Activated T-helper 2 cell treated with anti-CD3 and anti-CD28 coated beads, Interferon-gamma antibody, Interleukin-2, Interleukin-4, amounts not matched to agents 10 μg/mL and 5 μg/mL and 100 μg/mL, durations not matched to agents 14 hours and 24 hours and 36 hours (primary cell): ENCODE measurements around the gene NPIPB6. TPM values are rescaled to one million over a fixed set of nuclear protein-coding genes. Genes with fewer than 3 reads are reported as not detected.
"Not testable (repeated sequence)": the region's sequence is repeated elsewhere in the genome, so short reads cannot be mapped to it uniquely, and the experiment has no call there.

Source experiments
- DNase-seq: peaks from one replicate; pipeline ENCODE4 v3.0.0; 2021; ENCODE audit warnings: low spot score
- H3K27ac Mint-ChIP-seq: one replicate; pipeline ENCODE4 v1.8.0; 2021; ENCODE audit warnings: mixed read lengths
- H3K27me3 Mint-ChIP-seq: one replicate; pipeline ENCODE4 v1.8.0; 2021; ENCODE audit warnings: low read depth, mixed read lengths
- H3K36me3 Mint-ChIP-seq: one replicate; pipeline ENCODE4 v1.8.0; 2021; ENCODE audit warnings: low read depth, mixed read lengths
- H3K4me1 Mint-ChIP-seq: one replicate; pipeline ENCODE4 v1.8.0; 2021; ENCODE audit warnings: low read depth, mixed read lengths
- H3K4me3 Mint-ChIP-seq: one replicate; pipeline ENCODE4 v1.8.0; 2021; ENCODE audit warnings: low read depth, mild to moderate bottlenecking, moderate library complexity, mixed read lengths
- H3K9me3 Mint-ChIP-seq: one replicate; pipeline ENCODE4 v1.8.0; 2021; ENCODE audit warnings: mixed read lengths
- intact Hi-C: fragments of 100-400 bp; cut with micrococcal nuclease; formaldehyde crosslinking; loops from one replicate; pipeline ENCODE4 v1.15.1; 2023
- total RNA-seq: library from RNA; stranded (reverse); gene quantifications from 2 replicates; pipeline ENCODE4 v1.2.3, GENCODE V29; 2022

The NPIPB6 gene
- 2.6 and 2.7 TPM in 2 replicates for total RNA-seq

DNA sequence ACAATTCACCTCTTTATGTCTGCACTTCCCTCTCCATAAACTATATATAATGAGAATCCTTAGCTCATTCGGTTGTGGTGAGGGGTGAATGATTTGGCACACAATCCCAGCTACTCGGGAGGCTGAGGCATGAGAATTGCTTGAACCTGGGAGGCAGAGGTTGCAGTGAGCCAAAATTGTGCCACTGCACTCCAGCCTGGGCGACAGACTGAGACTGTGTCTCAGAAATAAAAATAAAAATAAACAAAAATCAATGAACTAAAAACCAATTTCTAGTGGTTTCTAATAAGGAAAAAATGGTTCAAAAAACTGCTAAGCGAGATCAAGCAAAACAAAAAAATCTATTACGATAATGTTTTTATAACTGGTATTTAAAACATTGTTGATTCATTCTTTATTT, at the start of gene NPIPB6:
NPIPB6 (minus strand) TSS at position 101 of the 400 bp plus-strand sequence. CDS start 686 bp downstream, outside the sequence.
- H3K4me3 Mint-ChIP-seq, H3K36me3 Mint-ChIP-seq, H3K4me1 Mint-ChIP-seq, H3K27me3 Mint-ChIP-seq, DNase-seq, H3K9me3 Mint-ChIP-seq, H3K27ac Mint-ChIP-seq, intact Hi-C loops: not testable (repeated sequence)

DNA sequence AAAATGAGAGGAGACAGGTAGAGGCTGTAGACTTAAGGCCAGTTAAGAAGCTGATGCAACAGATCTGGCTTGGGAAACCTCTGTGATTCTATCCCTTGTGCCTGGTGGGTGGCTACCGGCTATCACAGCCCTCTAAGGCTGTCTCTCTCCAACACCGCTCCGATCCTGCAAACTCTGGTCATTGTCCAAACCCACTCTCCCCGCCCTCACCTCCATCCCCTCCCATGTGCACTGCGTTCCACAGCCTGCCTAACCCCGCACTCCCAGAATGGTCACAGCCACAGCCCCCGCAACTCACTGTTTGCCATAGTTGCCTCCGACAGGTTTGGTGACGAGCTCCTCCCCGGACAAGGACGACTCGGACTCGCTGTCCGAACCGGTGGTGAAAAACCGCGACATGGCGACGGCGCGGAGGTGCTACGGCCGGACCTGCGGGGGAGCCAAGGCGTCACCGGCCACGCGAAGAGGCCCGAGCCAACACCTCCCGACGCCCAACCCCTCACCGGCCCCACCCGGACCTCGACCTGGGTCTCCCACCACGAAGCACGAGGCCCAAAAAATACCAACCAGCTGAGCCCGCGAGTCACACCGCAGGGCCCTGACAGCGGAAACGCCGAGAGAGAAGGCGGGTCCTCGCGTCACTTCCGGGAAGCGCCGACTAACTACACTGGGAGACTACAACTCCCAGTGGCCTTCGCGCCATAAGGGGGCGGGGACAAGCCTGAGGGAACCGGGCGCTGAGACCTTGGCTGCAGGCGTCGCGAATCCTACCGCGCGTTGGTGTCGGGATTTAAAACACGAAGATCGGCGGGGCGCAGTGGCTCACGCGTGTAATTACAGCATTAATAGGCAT, 40.1 kb upstream of the NPIPB6 start, which contains the start of gene EIF3CL:
EIF3CL (minus strand) TSS at position 622 of the 853 bp plus-strand sequence; CDS start at position 399, 223 bp downstream.
- H3K36me3 Mint-ChIP-seq, H3K4me1 Mint-ChIP-seq, H3K27ac Mint-ChIP-seq, intact Hi-C loops, DNase-seq, H3K9me3 Mint-ChIP-seq, H3K27me3 Mint-ChIP-seq: not testable (repeated sequence)
- peak within 1 kb of the TSS; percentile 72 for H3K4me3 Mint-ChIP-seq

DNA sequence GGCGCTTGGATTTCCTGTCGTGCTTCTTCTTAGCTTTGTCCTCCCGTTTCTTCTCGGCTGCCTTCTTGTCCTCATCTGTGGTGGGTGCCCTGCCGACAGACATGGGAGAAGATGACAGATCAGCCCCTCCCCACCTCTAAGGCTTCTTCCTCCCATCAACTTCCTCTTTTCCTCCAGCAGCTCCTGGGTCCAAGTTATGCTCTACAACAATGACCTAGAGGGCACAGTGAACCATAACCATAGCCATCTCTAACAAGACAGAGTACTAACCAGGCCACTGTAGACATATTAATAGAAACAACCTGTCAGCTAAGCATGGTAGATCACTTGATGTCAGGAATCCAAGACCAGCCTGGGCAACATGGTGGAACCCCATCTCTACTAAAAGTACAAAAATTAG, 28.7 kb upstream of the NPIPB6 start:
- H3K27me3 Mint-ChIP-seq, H3K27ac Mint-ChIP-seq, H3K36me3 Mint-ChIP-seq, DNase-seq, H3K9me3 Mint-ChIP-seq, H3K4me3 Mint-ChIP-seq, H3K4me1 Mint-ChIP-seq, intact Hi-C loops: not testable (repeated sequence)

DNA sequence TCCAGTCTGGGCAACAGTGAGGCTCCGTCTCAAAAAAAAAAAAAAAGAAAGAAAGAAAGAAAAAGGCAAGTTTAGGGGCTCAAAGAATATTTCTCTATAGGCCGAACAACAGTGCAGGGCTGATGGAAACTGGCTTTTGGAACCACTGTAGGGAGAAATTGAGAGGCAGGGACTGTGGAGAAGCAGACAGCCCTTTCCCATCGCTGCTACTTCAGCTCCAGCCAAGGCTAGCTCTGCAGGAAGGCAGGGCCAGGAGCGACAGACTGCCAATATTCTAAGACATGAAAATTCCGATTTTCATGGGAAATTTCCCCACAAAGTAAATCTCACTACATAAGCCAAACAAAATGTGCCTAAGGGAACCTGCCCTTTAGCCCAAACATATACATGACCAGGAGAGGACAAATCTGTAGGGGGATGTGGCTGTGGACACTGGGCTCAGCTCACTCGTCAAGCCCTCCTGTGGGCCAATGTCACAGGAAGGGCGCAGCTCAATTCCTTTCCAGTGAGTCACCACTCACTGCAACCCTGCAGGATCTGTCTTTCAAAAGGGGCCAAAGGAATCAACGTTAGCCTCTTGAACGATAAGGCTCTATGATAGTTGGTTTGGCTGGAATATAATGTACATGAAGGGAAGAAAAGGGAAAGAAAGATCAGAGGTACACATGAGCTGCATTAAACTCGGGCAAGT, 19.0 kb upstream of the NPIPB6 start:
- intact Hi-C loops, H3K4me1 Mint-ChIP-seq, H3K36me3 Mint-ChIP-seq, H3K9me3 Mint-ChIP-seq, H3K27me3 Mint-ChIP-seq, H3K27ac Mint-ChIP-seq, H3K4me3 Mint-ChIP-seq, DNase-seq: not testable (repeated sequence)

DNA sequence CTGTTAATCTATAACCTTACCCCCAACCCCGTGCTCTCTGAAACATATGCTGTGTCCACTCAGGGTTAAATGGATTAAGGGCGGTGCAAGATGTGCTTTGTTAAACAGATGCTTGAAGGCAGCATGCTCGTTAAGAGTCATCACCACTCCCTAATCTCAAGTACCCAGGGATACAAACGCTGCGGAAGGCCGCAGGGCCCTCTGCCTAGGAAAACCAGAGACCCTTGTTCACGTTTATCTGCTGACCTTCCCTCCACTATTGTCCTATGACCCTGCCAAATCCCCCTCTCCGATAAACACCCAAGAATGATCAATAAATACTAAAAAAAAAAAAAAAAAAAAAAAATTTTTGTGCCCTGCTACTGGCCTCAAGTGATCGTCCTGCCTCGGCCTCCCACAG, 14.5 kb upstream of the NPIPB6 start:
- H3K27me3 Mint-ChIP-seq, H3K4me3 Mint-ChIP-seq, DNase-seq, H3K36me3 Mint-ChIP-seq, intact Hi-C loops, H3K27ac Mint-ChIP-seq, H3K9me3 Mint-ChIP-seq, H3K4me1 Mint-ChIP-seq: not testable (repeated sequence)

DNA sequence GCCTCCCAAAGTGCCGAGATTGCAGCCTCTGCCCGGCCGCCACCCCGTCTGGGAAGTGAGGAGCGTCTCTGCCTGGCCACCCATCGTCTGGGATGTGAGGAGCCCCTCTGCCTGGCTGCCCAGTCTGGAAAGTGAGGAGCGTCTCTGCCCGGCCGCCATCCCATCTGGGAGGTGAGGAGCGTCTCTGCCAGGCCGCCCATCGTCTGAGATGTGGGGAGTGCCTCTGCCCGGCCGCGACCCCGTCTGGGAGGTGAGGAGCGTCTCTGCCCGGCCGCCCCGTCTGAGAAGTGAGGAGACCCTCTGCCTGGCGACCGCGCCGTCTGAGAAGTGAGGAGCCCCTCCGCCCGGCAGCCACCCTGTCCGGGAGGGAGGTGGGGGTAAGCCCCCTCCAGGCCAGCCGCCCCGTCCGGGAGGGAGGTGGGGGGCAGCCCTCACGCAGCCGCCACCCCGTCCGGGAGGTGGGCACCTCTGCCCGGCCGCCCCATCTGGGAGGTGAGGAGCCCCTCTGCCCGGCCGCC, 13.9 kb upstream of the NPIPB6 start:
- H3K27me3 Mint-ChIP-seq, H3K4me3 Mint-ChIP-seq, H3K4me1 Mint-ChIP-seq, intact Hi-C loops, H3K36me3 Mint-ChIP-seq, H3K27ac Mint-ChIP-seq, DNase-seq, H3K9me3 Mint-ChIP-seq: not testable (repeated sequence)

DNA sequence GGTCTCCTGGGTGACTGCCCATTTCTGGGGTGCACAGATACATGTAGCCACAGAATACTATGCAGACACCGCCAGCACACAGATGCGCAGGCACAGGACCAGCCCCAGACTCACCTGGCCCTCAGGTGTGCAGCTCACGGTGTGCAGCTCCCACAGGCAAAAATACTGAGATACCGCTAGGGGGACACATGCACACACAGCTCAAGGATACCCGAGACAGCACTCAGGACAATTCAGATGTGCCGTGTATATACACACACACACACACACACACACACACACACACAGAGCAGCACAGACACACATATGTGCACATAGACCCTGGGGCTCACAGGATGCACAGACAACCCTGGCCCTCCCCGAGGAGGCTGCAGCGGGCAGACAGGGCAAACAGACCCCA, 11.8 kb upstream of the NPIPB6 start:
- intact Hi-C loops, H3K27ac Mint-ChIP-seq, H3K9me3 Mint-ChIP-seq, H3K36me3 Mint-ChIP-seq, H3K4me3 Mint-ChIP-seq, H3K27me3 Mint-ChIP-seq, H3K4me1 Mint-ChIP-seq, DNase-seq: not testable (repeated sequence)

DNA sequence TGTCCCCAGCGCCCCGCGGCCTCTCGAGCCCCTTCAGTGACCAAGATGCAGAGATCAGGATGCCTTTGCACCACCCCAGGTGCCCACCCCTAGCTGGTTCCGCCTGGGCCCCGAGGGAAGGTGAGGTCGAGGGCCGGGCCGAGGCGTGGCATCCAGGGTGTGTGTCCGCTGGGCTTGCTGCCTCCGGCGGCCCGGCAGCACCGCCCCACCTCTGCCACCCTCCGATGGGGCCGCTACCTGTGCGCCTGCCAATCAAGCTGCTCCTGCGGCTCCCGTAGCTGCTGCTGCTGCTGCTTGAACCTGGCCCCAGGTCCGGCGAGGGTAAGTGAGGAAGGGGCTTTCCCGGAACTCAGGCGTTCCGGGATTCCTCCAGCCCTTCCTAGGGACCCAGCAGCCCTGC, 11.0 kb upstream of the NPIPB6 start:
- H3K27me3 Mint-ChIP-seq, H3K27ac Mint-ChIP-seq, intact Hi-C loops, H3K4me1 Mint-ChIP-seq, H3K36me3 Mint-ChIP-seq, H3K4me3 Mint-ChIP-seq, DNase-seq, H3K9me3 Mint-ChIP-seq: not testable (repeated sequence)

DNA sequence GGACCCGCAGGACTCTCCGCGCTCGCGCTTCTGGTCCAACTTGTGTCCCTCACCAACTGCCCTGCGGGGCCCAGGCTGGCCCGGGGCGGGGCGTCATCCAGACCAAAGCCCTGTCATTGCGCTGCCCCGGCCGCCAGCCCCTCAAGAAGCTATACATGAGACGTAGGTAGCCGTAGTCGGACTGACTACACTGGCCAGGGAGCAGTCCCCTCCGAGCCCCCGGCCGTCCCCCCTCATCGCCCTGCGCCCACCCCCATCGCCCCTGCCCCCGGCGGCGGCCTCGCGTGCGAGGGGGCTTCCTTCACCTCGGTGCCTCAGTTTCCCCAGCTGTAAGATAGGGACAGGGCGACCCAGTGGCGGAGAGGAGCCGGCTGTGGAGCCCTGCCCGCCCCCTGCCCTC, 4.6 kb upstream of the NPIPB6 start:
- intact Hi-C loops, H3K27ac Mint-ChIP-seq, H3K9me3 Mint-ChIP-seq, H3K27me3 Mint-ChIP-seq, H3K4me1 Mint-ChIP-seq, H3K4me3 Mint-ChIP-seq, DNase-seq, H3K36me3 Mint-ChIP-seq: not testable (repeated sequence)

DNA sequence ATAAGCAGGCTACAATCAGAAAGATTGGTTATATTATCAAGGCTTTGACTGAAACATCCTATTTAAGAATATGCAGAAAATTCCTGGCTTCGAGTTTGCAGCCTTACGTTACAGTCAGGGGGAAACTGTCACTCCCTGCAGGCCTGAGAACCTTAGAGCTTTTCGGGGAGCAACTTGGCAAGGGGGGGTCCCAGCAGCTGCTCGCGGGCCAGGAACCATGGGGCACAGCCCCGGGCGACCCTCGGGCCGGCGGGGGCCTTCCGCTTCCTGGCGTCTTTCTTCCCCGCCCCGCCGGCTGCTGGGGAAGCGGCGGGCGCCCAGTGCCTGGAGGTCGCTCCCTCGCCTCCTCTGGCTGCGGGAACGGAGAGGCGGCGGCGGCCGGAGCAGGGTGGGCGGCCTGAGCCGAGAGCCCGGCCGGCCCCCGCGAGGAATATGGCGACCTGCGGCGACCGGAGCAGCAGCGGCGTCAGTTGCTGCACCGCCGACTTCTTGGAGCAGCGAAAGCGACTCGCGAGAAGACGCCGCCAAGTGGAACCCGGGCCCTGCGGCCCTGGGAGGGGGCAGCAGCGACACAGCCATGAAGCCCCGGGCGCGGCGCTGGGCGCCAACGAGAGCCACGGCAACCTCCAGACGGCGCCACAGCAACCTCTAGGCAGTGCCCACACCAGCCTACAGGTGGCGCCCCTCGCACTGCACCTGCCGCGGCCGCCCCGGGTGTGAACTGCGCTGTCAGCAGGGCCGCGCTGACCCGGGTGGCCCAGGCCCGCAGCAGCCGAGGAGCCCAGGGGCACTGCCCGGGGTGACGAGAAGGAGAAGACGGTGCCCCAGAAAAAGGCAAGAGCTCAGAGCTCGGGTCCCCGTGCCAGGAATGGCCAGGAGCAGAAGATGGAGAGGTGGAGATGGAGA, 1.2 kb upstream of the NPIPB6 start:
- H3K4me1 Mint-ChIP-seq, H3K9me3 Mint-ChIP-seq, DNase-seq, H3K27me3 Mint-ChIP-seq, H3K36me3 Mint-ChIP-seq, H3K27ac Mint-ChIP-seq, intact Hi-C loops, H3K4me3 Mint-ChIP-seq: not testable (repeated sequence)

DNA sequence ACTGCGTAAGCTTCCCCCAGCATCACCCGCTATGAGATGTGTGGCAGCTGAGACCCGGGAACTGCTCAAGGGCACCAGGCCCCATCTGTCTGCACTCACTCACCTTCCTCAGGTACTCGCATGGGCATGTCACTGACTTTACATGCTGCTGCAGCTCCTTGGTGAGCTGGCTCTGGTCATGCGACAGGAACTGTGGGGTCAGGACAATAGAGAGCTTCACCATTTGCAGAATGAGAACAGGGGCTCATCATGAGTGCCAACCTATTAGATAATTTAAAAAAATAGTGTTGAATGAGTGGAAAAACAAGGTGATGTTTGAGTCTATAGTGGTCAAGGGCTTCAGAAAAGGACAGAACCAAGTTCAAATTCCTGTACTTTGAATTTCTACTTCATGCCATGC, 708 bp downstream of the NPIPB6 start:
- H3K27me3 Mint-ChIP-seq, H3K4me1 Mint-ChIP-seq, DNase-seq, H3K36me3 Mint-ChIP-seq, H3K4me3 Mint-ChIP-seq, H3K27ac Mint-ChIP-seq, intact Hi-C loops, H3K9me3 Mint-ChIP-seq: not testable (repeated sequence)

DNA sequence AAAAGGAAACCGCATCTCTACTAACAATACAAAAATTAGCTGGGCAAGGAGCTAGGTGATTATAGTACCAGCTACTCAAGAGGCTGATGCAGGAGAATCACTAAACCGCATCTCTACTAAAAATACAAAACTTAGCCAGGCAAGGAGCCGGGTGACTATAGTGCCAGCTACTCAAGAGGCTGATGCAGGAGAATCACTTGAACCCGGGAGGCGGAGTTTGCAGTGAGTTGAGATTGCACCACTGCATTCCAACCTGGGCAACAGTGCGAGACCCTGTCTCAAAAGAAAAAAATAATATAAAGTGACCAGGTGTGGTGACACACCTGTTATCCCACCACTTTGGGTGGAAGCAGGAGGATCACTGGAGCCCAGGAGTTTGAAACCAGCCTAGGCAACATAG, 25.1 kb downstream of the NPIPB6 start:
- H3K9me3 Mint-ChIP-seq, H3K4me1 Mint-ChIP-seq, H3K27ac Mint-ChIP-seq, H3K4me3 Mint-ChIP-seq, H3K36me3 Mint-ChIP-seq, intact Hi-C loops, DNase-seq, H3K27me3 Mint-ChIP-seq: not testable (repeated sequence)
